PC-3 (cell line): ENCODE results near the gene AIRE. TPM values are rescaled to one million over a fixed set of nuclear protein-coding genes. Genes with fewer than 3 reads are reported as not detected.

Source experiments
- ATAC-seq: fragments of 200-7000 bp; cut with Tn5 transposase; 2 replicates; pipeline ENCODE4 v1.9.1; 2020; ENCODE audit warnings: mild to moderate bottlenecking, moderate library complexity
- BruUV-seq: library from RNA; stranded (reverse); fragments of 400-500 nt; replicated peaks from 2 replicates; lab custom pipeline; 2021; lab: Mats Ljungman, UMichigan
- CTCF ChIA-PET: fragments of 300-600 bp; sonication (Branson Sonifier 250); formaldehyde crosslinking; loops from one replicate; lab custom pipeline; 2022; ENCODE audit warnings: antibody characterized with exemption; lab: Charles Lee
- POLR2A ChIA-PET: fragments of 300-600 bp; sonication (Branson Sonifier 250); formaldehyde crosslinking; loops from one replicate; lab custom pipeline; 2022; ENCODE audit warnings: antibody characterized with exemption; ENCODE audit not compliant: unreplicated experiment; lab: Charles Lee
- DNase-seq: peaks from one replicate; pipeline ENCODE4 v3.0.0-alpha.2; 2015
- H2AFZ ChIP-seq: fragments of 300-600 bp; sonication (generic); 2 replicates; pipeline ENCODE4 v1.6.0; 2016; ENCODE audit warnings: antibody characterized with exemption, low read length
- H3F3A ChIP-seq: fragments of 300-600 bp; sonication (generic); one replicate; pipeline ENCODE4 v1.6.0; 2017; ENCODE audit warnings: antibody characterized with exemption, low read length, control low read depth, mild to moderate bottlenecking; ENCODE audit not compliant: unreplicated experiment
- H3K27ac ChIP-seq: fragments of 300-600 bp; sonication (generic); 2 replicates; pipeline ENCODE4 v1.5.1; 2016; ENCODE audit warnings: mild to moderate bottlenecking, low read length
- H3K27me3 ChIP-seq: fragments of 300-600 bp; sonication (generic); 2 replicates; pipeline ENCODE4 v1.6.1; 2016; ENCODE audit warnings: low read length, mixed read lengths
- H3K36me3 ChIP-seq: fragments of 300-600 bp; sonication (generic); 2 replicates; pipeline ENCODE4 v1.6.1; 2016; ENCODE audit warnings: low read depth, mixed run types, low read length, mixed read lengths
- H3K4me1 ChIP-seq: fragments of 300-600 bp; sonication (generic); 2 replicates; pipeline ENCODE4 v1.5.1; 2016; ENCODE audit warnings: low read length; ENCODE audit not compliant: insufficient read depth
- H3K4me2 ChIP-seq: fragments of 300-600 bp; sonication (generic); 2 replicates; pipeline ENCODE4 v1.6.0; 2016; ENCODE audit warnings: low read length
- H3K4me3 ChIP-seq: fragments of 300-600 bp; sonication (generic); 2 replicates; pipeline ENCODE4 v1.5.1; 2016; ENCODE audit warnings: mild to moderate bottlenecking, low read length, mixed read lengths
- H3K79me2 ChIP-seq: fragments of 300-600 bp; sonication (generic); 2 replicates; pipeline ENCODE4 v1.6.1; 2017; ENCODE audit warnings: low read length, mixed read lengths
- H3K9ac ChIP-seq: fragments of 300-600 bp; sonication (generic); 2 replicates; pipeline ENCODE4 v1.6.0; 2016; ENCODE audit warnings: mild to moderate bottlenecking, low read length
- H3K9me2 ChIP-seq: fragments of 300-600 bp; sonication (generic); replicated peaks from 2 replicates; pipeline ENCODE4 v1.6.1; 2016; ENCODE audit warnings: mixed run types, low read length, mixed read lengths
- H3K9me3 ChIP-seq: fragments of 300-600 bp; sonication (generic); 2 replicates; pipeline ENCODE4 v1.6.1; 2016; ENCODE audit warnings: low read length, mixed read lengths
- H4K20me1 ChIP-seq: fragments of 300-600 bp; sonication (generic); 2 replicates; pipeline ENCODE4 v1.6.1; 2016; ENCODE audit warnings: low read length, mixed read lengths
- CTCF ChIP-seq: fragments of 300-600 bp; sonication (generic); conservative IDR thresholded peaks from 2 replicates; pipeline ENCODE4 v1.5.1; 2017; ENCODE audit warnings: antibody characterized with exemption, low read depth, mild to moderate bottlenecking, low read length
- EZH2 ChIP-seq: fragments of 300-600 bp; sonication (generic); IDR thresholded peaks from one replicate; pipeline ENCODE4 v1.6.1; 2017; ENCODE audit warnings: antibody characterized with exemption, mild to moderate bottlenecking, low read length; ENCODE audit not compliant: unreplicated experiment
- EZH2phosphoT487 ChIP-seq: fragments of 300-600 bp; sonication (generic); IDR thresholded peaks from 2 replicates; pipeline ENCODE4 v1.6.1; 2018; ENCODE audit warnings: mild to moderate bottlenecking, antibody characterized with exemption, low read length, borderline replicate concordance
- intact Hi-C: fragments of 100-400 bp; cut with micrococcal nuclease; formaldehyde crosslinking; loops from 2 replicates; pipeline ENCODE4 v1.9.0; 2023
- total RNA-seq: library from RNA; depleted of rRNA; stranded (reverse); fragments of >200 nt; gene quantifications from 2 replicates; pipeline ENCODE4 v1.2.3, GENCODE V29; 2014

Gene AIRE
- total RNA-seq, 1 experiment from 2014 or later = not detected

GRCh38 chr21:44313451-44313850 is 27.8 kb downstream of the AIRE start:
- intact Hi-C loops = no loop called here
- DNase-seq (no peak), ATAC-seq (no peak)
- ChIA-PET CTCF (no interaction called here), POLR2A (no interaction called here)
- no peaks in the 10 kb centered on the region for H3K9me2 ChIP-seq
- no peaks in the 10 kb centered on the region for H4K20me1 ChIP-seq
- no peak overlapping the region for H3K4me3 ChIP-seq
- H3K36me3 ChIP-seq = peaks cover 19% of the 10 kb centered on the region; the same call in 1 of the 2 replicates
- no peak overlapping the region for H3K9ac ChIP-seq
- H2AFZ ChIP-seq = no peak overlapping the region
- H3F3A ChIP-seq = no peaks in the 10 kb centered on the region
- no peaks in the 10 kb centered on the region for H3K9me3 ChIP-seq
- BruUV-seq = no TSS peak
- no peak overlapping the region for H3K27ac ChIP-seq
- no peak overlapping the region for H3K4me2 ChIP-seq
- no peaks in the 10 kb centered on the region for H3K79me2 ChIP-seq
- no peaks in the 10 kb centered on the region for H3K27me3 ChIP-seq
- TF ChIP-seq EZH2phosphoT487 = no peak
- no peak for TF ChIP-seq EZH2
- no peak for TF ChIP-seq CTCF
- no peaks in the 10 kb centered on the region for H3K4me1 ChIP-seq

- no peaks in the 10 kb centered on the region for H3F3A ChIP-seq
- no peak for TF ChIP-seq EZH2
- no peak for TF ChIP-seq CTCF
- TF ChIP-seq EZH2phosphoT487 = no peak
- no peaks in the 10 kb centered on the region for H3K9me2 ChIP-seq
- no peak overlapping the region for H2AFZ ChIP-seq
- no peak for DNase-seq
- peaks cover 19% of the 10 kb centered on the region; the same call in 1 of the 2 replicates for H3K36me3 ChIP-seq
- no peaks in the 10 kb centered on the region for H4K20me1 ChIP-seq
- H3K4me1 ChIP-seq = no peaks in the 10 kb centered on the region
- BruUV-seq = no TSS peak
- H3K4me3 ChIP-seq = no peak overlapping the region
- H3K27me3 ChIP-seq = no peaks in the 10 kb centered on the region
- no peak overlapping the region for H3K9ac ChIP-seq
- ChIA-PET CTCF (no interaction called here), POLR2A (no interaction called here)
- no peaks in the 10 kb centered on the region for H3K79me2 ChIP-seq
- intact Hi-C loops = no loop called here
- H3K9me3 ChIP-seq = no peaks in the 10 kb centered on the region
- H3K4me2 ChIP-seq = no peak overlapping the region
- ATAC-seq = no peak
- no peak overlapping the region for H3K27ac ChIP-seq
Observed at GRCh38 chr21:44314128-44314527, 28.5 kb downstream of the AIRE start.

- Histone ChIP-seq H3K9me3 (no peaks in the 10 kb centered on the region), H3K36me3 (peaks cover 19% of the 10 kb centered on the region; the same call in 1 of the 2 replicates), H2AFZ (no peak overlapping the region), H3K79me2 (no peaks in the 10 kb centered on the region), H3K4me2 (no peak overlapping the region), H3K27ac (no peak overlapping the region), H3K9ac (no peak overlapping the region), H3K27me3 (no peaks in the 10 kb centered on the region), H3K4me3 (no peak overlapping the region), H3F3A (no peaks in the 10 kb centered on the region), H3K4me1 (no peaks in the 10 kb centered on the region), H3K9me2 (no peaks in the 10 kb centered on the region), H4K20me1 (no peaks in the 10 kb centered on the region)
- TF ChIP-seq EZH2 (no peak), CTCF (no peak), EZH2phosphoT487 (no peak)
- intact Hi-C loops = no loop called here
- ChIA-PET POLR2A (no interaction called here), CTCF (no interaction called here)
- DNase-seq (no peak), ATAC-seq (no peak)
- BruUV-seq = no TSS peak
Observed at GRCh38 chr21:44314561-44314960, 28.9 kb downstream of the AIRE start.
